Fibroblast of the aortic adventitia (primary cell): ENCODE results near the gene SP1. TPM values are rescaled to one million over a fixed set of nuclear protein-coding genes. Genes with fewer than 3 reads are reported as not detected.

Source experiments
- DNase-seq: peaks from one replicate; pipeline ENCODE4 v3.0.0-alpha.2; 2010; ENCODE audit warnings: low read depth
- H3K4me3 ChIP-seq: 2 replicates; pipeline ENCODE4 v1.5.1; 2011; ENCODE audit warnings: low read depth, mild to moderate bottlenecking, control low read depth, low read length, moderate library complexity
- total RNA-seq: library from RNA; depleted of rRNA; stranded (reverse); fragments of >200 nt; gene quantifications from 2 replicates; pipeline ENCODE4 v1.2.3, GENCODE V29; 2012; ENCODE audit warnings: low replicate concordance
- TF ChIP-seq, protein P1 (sequence below): IDR thresholded peaks from 2 replicates; pipeline ENCODE4 v1.5.1; 2011; ENCODE audit warnings: mild to moderate bottlenecking, low read length, control low read depth, inconsistent platforms; ENCODE audit not compliant: insufficient read depth

SP1 gene
- total RNA-seq, 1 donor, result 63.3 TPM

DNA sequence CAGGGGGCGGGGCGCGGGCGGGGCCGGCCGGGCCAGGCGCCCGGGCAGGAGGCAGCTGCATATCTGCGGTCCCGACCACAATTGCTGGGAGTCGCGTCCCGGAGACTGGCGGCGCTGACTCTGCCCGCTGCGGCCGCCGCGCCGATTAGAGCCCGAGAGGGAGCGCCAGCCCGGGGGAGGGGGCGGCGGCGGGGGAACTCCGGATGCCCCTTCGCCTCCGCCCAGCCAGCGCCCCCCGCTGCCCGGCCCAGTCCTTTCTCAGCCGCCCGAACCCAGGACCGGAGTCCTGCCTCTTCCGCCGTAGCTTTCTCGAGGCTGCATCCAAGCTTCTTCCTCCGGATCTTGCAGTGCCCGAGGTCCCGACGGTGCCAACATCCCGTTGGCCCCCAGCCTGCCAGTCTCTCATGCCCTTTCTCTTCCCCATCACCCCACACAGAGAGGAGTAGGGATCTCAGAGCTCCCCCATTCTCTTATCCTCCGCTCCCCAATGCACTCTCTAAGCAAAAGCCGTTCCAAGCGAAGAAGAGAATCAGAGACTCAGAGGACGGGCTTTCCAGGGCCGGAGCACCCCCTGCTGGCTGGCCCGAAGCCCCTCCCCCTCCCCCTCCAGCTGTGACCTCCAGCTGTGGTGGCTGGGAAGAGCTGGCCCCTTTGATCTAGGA, 35.0 kb upstream of the SP1 start:
- TF ChIP-seq, protein P1, sequence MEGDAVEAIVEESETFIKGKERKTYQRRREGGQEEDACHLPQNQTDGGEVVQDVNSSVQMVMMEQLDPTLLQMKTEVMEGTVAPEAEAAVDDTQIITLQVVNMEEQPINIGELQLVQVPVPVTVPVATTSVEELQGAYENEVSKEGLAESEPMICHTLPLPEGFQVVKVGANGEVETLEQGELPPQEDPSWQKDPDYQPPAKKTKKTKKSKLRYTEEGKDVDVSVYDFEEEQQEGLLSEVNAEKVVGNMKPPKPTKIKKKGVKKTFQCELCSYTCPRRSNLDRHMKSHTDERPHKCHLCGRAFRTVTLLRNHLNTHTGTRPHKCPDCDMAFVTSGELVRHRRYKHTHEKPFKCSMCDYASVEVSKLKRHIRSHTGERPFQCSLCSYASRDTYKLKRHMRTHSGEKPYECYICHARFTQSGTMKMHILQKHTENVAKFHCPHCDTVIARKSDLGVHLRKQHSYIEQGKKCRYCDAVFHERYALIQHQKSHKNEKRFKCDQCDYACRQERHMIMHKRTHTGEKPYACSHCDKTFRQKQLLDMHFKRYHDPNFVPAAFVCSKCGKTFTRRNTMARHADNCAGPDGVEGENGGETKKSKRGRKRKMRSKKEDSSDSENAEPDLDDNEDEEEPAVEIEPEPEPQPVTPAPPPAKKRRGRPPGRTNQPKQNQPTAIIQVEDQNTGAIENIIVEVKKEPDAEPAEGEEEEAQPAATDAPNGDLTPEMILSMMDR, result peak; percentile 79
- peak overlapping the region; percentile 74 for H3K4me3 ChIP-seq
- DNase-seq, result peak; percentile 73

DNA sequence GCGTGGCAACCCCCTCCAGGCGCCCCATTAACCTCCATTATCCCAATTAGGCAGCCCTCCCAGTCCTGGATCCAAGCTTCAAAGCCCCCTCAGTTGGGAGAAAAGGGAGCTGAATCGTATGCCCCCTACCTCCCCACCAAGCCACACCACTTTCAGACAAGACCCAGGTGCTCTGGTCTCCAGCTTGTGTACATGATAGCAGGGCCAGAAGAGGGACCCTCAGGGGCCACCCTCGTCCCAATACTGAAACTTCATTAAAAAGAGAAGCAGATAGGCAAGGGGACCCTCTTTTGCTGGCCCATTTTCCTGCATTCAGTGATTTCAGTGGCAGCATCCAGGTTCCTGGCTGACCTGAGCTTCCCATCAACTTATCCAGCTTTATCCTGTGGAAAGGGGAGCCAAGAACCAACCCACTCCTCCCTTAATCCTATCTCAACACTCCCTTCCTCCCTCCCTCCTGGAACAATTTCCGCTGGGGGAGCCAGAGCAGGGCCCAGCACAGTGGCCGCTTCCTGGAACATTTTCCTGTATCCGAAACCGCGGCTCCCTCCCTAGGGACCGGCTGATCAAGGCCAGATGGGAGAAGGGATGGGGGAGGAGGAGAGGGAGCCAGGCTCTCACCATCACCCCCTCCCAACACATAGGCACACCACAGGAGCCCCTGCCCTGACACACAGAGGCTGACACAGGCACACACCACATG, 34.3 kb upstream of the SP1 start:
- H3K4me3 ChIP-seq, result peak overlapping the region; percentile 74
- TF ChIP-seq, protein P1, result no peak
- DNase-seq, result peak; percentile 70

DNA sequence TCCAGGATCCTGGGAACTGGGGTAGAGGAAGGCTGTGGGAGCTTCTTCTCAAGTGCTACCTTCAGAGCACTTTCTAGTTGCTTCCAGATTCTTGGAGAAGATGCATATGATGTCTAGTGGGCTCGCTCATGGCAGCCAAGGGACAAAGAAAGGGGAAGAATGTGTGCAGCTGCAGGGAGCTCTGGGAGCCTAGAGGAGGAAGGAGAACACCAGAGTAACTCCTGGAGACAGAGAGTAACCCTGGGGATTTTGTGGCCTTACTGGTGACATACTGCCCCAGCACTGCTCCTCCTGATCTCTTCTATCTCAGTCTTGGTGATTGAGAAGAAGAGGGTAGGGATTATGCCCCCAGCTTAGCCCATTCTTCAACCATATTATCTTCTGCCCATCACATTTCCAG, 33.5 kb upstream of the SP1 start:
- no peak for DNase-seq
- H3K4me3 ChIP-seq, result no peak overlapping the region
- TF ChIP-seq, protein P1, result no peak

DNA sequence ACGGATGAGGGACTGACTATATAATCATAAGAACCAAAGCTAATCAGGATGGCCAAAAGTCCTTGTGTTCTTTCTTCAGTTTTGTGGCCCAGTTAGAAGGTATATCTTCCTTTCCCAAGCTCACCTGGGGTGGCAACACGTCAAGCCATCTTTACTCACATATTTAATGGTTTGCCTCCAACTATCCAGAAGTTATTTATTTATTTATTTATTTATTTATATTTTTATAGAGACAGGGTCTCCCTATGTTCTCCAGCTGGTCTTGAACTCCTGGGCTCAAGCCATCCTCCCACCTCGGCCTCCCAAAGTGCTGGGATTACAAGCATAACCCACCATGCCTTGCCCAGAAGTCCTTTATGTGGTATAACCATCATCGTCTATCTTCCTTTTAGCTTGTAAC, 32.1 kb upstream of the SP1 start:
- TF ChIP-seq, protein P1, result no peak
- DNase-seq, result no peak
- H3K4me3 ChIP-seq, result no peak overlapping the region

DNA sequence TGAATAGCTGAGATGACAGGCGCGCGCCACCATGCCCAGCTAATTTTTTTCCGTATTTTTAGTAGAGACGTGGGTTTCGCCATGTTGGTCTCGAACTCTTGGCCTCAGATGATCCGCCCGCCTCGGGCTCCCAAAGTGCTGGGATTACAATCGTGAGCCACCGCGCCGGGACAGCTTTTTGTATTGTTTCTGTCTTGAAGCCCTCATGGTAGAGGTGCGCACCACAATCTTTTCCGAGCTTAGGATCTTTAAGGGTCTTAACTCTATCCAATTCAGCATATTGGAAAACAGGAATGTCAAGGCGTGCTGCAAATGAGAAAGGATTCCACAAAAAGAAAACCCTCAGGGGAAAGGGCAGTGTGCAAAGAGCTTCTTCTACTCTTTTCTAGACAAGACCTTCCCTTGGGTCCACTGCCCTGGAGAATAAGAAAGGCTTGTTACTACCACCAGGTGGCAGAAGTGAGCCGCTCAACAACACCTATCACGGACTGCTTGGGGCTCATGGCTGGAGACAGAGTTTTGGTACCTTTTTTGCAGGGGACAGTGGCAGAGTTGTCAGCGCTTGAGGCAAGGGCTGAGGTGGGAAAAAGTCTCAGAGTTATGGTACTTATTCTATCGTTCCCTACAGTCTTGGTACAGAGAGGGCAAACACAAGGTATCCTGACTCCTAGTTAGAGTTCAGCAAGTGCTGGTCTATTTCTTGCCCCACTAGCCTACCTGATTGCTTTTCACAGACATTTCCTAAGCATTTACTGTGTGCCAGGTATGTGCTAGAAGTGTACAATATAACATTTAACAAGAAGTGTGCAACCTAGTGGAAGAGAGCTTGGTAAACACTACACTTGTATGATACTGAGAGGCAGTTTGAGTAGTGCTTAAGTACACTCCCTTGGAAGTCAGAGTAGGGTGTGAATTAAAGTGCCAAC, 27.4 kb upstream of the SP1 start:
- H3K4me3 ChIP-seq, result no peak overlapping the region
- TF ChIP-seq, protein P1, result peak; percentile 83
- DNase-seq, result peak; percentile 92

DNA sequence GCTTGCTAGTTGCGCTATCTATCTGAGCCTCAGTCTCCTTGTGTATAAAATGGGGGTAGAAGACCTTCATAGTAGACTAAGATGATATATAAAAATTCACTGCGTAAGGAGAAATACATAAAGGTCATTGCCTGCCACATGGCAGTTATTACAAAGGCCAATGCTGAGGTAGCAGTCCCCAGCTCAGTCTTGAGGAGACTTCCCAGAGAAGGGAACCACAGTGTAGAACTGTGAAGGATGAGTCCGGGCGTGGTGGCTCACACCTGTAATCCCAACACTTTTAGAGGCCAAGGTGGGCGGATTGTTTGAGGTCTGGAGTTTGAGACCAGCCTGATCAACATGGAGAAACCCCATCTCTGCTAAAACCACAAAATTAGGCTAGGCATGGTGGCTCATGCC, 26.7 kb upstream of the SP1 start:
- no peak for DNase-seq
- no peak overlapping the region for H3K4me3 ChIP-seq
- TF ChIP-seq, protein P1, result no peak
